Measurements from ENCODE around the gene ADAMTSL5.
A peak's percentile ranks its signal among the peaks of the same experiment; 100 is the strongest.

The ADAMTSL5 gene

DNA sequence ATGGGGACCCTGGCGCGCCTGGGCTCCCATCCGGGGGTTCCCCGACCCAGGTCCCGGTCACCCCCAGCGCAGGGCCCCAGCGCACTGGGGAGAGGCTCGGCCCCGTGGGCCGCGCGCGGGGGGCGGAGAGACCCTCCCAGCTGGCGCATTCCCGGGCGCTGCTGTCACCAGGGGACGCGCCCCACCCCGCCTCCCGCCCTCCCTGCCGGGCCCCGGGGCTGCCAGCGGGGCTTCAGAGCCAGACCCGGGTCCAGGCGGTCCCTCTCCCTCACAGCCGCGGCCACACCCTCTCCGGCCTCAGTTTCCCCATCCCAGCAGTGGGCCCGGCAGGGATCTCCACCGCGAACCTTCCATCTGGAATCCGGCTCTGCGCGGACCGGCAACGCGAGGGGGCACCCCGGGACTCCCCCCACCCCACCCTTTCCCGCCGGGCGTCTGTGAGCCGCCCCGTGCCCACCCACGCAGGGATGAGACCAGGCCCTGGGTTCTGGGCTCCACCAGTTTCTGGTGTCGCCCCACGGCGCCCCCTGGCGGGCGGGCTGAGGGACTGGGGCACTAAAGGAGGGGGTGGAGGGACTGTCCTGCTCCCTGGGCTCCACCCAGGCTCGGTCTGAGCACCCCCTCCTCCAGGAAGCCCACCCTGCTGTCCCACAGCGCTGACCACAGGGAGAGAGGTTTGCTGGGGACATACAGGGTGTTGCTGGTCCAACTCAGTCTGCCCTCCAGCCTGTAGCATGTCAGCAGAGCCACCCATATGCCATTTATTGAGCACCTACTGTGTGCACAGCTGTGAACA, 878 bp upstream of the ADAMTSL5 start:
- H3K18ac ChIP-seq (ENCODE audit: low read length): peak overlapping the region; percentile 16
- H3K79me2 ChIP-seq (ENCODE audit: control insufficient read depth, insufficient read depth, low read length): no peaks in the 10 kb centered on the region
- no peaks in the 10 kb centered on the region for H3K79me1 ChIP-seq (ENCODE audit: low read length)
- H3K36me3 ChIP-seq (ENCODE audit: control insufficient read depth, insufficient read depth, low read length): no peaks in the 10 kb centered on the region
- no CpG with 5 or more reads among the region's 52 CpGs for WGBS (ENCODE audit: extremely low coverage, insufficient coverage, low lambda C conversion rate)
- no peak overlapping the region for H3K27ac ChIP-seq (ENCODE audit: low read depth, low read length)
- no peak overlapping the region for H4K8ac ChIP-seq (ENCODE audit: low read depth, low read length)
- H3K56ac ChIP-seq (ENCODE audit: low read length): no peak overlapping the region
- H3K4ac ChIP-seq (ENCODE audit: low read depth, low read length): no peak overlapping the region
- DNase-seq: peak; percentile 53
- no peak overlapping the region for H3K4me3 ChIP-seq (ENCODE audit: low read length)
- H3K27me3 ChIP-seq (ENCODE audit: insufficient read depth, low read length, poor library complexity): no peaks in the 10 kb centered on the region
- no peak overlapping the region for H4K5ac ChIP-seq (ENCODE audit: low read length)
- no peak overlapping the region for H3K9ac ChIP-seq (ENCODE audit: low read length)
- no peak overlapping the region for H2BK15ac ChIP-seq (replicated peaks; ENCODE audit: low read depth)
- H2BK5ac ChIP-seq (ENCODE audit: low read length): no peak overlapping the region
- H2BK120ac ChIP-seq (ENCODE audit: low read depth, low read length): no peak overlapping the region
- no peak overlapping the region for H2AK5ac ChIP-seq (ENCODE audit: low read length)
- H3K4me1 ChIP-seq (ENCODE audit: control insufficient read depth, low read depth, low read length): no peaks in the 10 kb centered on the region
- H3K23ac ChIP-seq (ENCODE audit: low read length): no peak overlapping the region
- H3K4me2 ChIP-seq (ENCODE audit: low read length): no peak overlapping the region

DNA sequence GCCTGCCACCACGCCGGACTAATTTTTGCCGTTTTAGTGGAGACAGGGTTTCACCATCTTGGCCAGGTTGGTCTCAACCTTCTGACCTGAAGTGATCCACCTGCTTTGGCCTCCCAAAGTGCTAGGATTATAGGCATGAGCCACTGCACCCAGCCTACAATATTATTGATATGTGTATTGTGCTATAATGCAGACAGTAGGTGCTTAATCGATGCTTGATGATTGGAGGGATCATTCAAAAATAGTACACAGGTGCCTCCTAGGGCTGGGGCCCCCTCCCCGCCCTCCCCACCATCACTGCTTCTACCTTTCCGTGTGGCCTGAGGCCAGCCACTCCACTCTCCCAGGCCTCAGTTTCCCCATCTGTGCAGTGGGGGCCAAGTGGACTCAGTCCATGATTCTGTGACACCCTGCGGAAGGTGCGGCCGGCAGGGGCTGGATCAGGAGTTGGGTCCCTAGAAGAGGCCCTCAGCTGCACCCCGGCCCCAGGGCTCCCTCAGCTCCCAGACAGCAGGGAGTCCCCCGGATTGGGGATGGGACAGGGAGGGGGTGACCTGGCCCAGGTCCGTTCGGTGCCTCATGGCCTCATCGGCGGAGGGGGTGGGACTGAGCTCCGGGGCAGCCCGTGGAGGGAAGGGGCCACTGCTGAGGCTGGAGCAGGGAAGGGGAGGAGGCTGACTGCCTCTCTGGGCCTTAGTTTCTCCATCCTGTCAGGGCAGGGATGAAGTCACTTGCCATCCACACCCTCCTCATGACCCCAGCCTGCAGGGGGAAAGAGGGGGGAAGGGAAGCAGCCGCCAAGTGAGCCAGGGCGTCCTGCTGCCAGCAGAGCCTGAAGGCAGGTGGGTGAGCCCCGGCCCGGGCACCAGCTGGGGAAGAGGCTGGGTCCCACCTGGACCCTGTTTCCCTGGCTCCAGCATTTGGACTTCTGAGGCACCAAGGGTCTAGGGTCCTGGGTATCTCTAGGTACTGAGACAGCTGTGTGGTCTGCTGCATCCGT, 1.2 kb downstream of the ADAMTSL5 start:
- Histone ChIP-seq H3K27ac (ENCODE audit: low read depth, low read length) (no peak overlapping the region), H3K56ac (ENCODE audit: low read length) (no peak overlapping the region), H3K4me2 (ENCODE audit: low read length) (no peak overlapping the region), H3K4me1 (ENCODE audit: control insufficient read depth, low read depth, low read length) (no peaks in the 10 kb centered on the region), H3K18ac (ENCODE audit: low read length) (no peak overlapping the region), H3K4me3 (ENCODE audit: low read length) (no peak overlapping the region), H3K79me1 (ENCODE audit: low read length) (no peaks in the 10 kb centered on the region), H3K27me3 (ENCODE audit: insufficient read depth, low read length, poor library complexity) (no peaks in the 10 kb centered on the region), H2BK15ac (replicated peaks; ENCODE audit: low read depth) (no peak overlapping the region), H4K5ac (ENCODE audit: low read length) (no peak overlapping the region), H3K9ac (ENCODE audit: low read length) (no peak overlapping the region), H3K36me3 (ENCODE audit: control insufficient read depth, insufficient read depth, low read length) (no peaks in the 10 kb centered on the region), H2BK120ac (ENCODE audit: low read depth, low read length) (no peak overlapping the region), H2BK5ac (ENCODE audit: low read length) (no peak overlapping the region), H3K4ac (ENCODE audit: low read depth, low read length) (no peak overlapping the region), H3K23ac (ENCODE audit: low read length) (no peak overlapping the region), H4K8ac (ENCODE audit: low read depth, low read length) (no peak overlapping the region), H3K79me2 (ENCODE audit: control insufficient read depth, insufficient read depth, low read length) (no peaks in the 10 kb centered on the region), H2AK5ac (ENCODE audit: low read length) (no peak overlapping the region)
- DNase-seq: no peak
- no CpG with 5 or more reads among the region's 22 CpGs for WGBS (ENCODE audit: extremely low coverage, insufficient coverage, low lambda C conversion rate)

DNA sequence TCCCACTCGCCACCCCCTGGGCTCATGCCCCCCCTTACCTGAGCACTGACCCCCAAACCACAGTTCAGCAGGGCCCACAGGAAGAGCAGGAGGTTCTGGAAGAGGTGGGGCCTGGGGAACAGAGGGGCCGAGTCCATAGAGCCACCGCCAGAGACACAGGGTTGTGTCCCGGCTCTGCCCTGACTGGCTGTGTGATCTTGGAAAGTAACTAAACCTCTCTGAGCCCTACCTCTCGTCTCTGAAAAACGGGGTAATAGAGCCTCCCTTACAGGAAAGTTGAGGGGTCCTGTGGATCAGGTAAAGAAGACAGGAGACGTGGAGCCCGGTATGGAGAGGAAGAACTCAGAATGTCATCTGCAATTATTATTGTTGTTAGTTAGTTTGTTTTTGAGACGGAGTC, 2.0 kb downstream of the ADAMTSL5 start:
- Histone ChIP-seq H3K79me1 (ENCODE audit: low read length) (no peaks in the 10 kb centered on the region), H2BK15ac (replicated peaks; ENCODE audit: low read depth) (no peak overlapping the region), H2BK5ac (ENCODE audit: low read length) (no peak overlapping the region), H2BK120ac (ENCODE audit: low read depth, low read length) (no peak overlapping the region), H3K4me3 (ENCODE audit: low read length) (no peak overlapping the region), H3K4ac (ENCODE audit: low read depth, low read length) (no peak overlapping the region), H3K23ac (ENCODE audit: low read length) (no peak overlapping the region), H3K36me3 (ENCODE audit: control insufficient read depth, insufficient read depth, low read length) (no peaks in the 10 kb centered on the region), H3K79me2 (ENCODE audit: control insufficient read depth, insufficient read depth, low read length) (no peaks in the 10 kb centered on the region), H3K4me1 (ENCODE audit: control insufficient read depth, low read depth, low read length) (no peaks in the 10 kb centered on the region), H3K4me2 (ENCODE audit: low read length) (no peak overlapping the region), H3K56ac (ENCODE audit: low read length) (no peak overlapping the region), H3K27ac (ENCODE audit: low read depth, low read length) (no peak overlapping the region), H3K27me3 (ENCODE audit: insufficient read depth, low read length, poor library complexity) (no peaks in the 10 kb centered on the region), H2AK5ac (ENCODE audit: low read length) (no peak overlapping the region), H4K5ac (ENCODE audit: low read length) (no peak overlapping the region), H3K9ac (ENCODE audit: low read length) (no peak overlapping the region), H4K8ac (ENCODE audit: low read depth, low read length) (no peak overlapping the region), H3K18ac (ENCODE audit: low read length) (no peak overlapping the region)
- WGBS (ENCODE audit: extremely low coverage, insufficient coverage, low lambda C conversion rate): no CpG with 5 or more reads among the region's 9 CpGs
- no peak for DNase-seq

DNA sequence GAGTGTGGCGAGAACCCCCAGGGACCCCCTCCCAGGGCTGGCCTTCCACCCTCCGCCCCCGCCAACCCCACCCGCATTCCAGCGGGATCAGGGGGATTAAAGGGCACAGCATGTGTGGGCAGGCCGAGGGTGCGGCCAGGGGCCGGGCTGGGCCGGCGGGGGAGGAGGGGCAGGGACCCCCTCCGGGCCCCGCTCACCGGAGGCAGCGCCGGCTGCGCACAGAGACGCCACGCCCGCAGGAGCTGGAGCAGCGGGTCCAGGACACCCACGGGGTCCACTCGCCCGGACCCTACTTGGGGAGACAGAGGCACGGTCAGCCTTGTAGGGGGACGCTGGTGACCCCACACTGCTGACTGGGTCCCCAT, 2.4 kb downstream of the ADAMTSL5 start:
- Histone ChIP-seq H4K8ac (ENCODE audit: low read depth, low read length) (no peak overlapping the region), H3K79me1 (ENCODE audit: low read length) (no peaks in the 10 kb centered on the region), H3K4ac (ENCODE audit: low read depth, low read length) (no peak overlapping the region), H2BK5ac (ENCODE audit: low read length) (no peak overlapping the region), H3K18ac (ENCODE audit: low read length) (no peak overlapping the region), H3K9ac (ENCODE audit: low read length) (no peak overlapping the region), H3K56ac (ENCODE audit: low read length) (no peak overlapping the region), H3K23ac (ENCODE audit: low read length) (no peak overlapping the region), H4K5ac (ENCODE audit: low read length) (no peak overlapping the region), H3K27me3 (ENCODE audit: insufficient read depth, low read length, poor library complexity) (no peaks in the 10 kb centered on the region), H3K4me3 (ENCODE audit: low read length) (no peak overlapping the region), H3K4me1 (ENCODE audit: control insufficient read depth, low read depth, low read length) (no peaks in the 10 kb centered on the region), H3K79me2 (ENCODE audit: control insufficient read depth, insufficient read depth, low read length) (no peaks in the 10 kb centered on the region), H2BK120ac (ENCODE audit: low read depth, low read length) (no peak overlapping the region), H3K36me3 (ENCODE audit: control insufficient read depth, insufficient read depth, low read length) (no peaks in the 10 kb centered on the region), H3K27ac (ENCODE audit: low read depth, low read length) (no peak overlapping the region), H3K4me2 (ENCODE audit: low read length) (no peak overlapping the region), H2AK5ac (ENCODE audit: low read length) (no peak overlapping the region), H2BK15ac (replicated peaks; ENCODE audit: low read depth) (no peak overlapping the region)
- WGBS (ENCODE audit: extremely low coverage, insufficient coverage, low lambda C conversion rate): no CpG with 5 or more reads among the region's 25 CpGs
- DNase-seq: no peak

DNA sequence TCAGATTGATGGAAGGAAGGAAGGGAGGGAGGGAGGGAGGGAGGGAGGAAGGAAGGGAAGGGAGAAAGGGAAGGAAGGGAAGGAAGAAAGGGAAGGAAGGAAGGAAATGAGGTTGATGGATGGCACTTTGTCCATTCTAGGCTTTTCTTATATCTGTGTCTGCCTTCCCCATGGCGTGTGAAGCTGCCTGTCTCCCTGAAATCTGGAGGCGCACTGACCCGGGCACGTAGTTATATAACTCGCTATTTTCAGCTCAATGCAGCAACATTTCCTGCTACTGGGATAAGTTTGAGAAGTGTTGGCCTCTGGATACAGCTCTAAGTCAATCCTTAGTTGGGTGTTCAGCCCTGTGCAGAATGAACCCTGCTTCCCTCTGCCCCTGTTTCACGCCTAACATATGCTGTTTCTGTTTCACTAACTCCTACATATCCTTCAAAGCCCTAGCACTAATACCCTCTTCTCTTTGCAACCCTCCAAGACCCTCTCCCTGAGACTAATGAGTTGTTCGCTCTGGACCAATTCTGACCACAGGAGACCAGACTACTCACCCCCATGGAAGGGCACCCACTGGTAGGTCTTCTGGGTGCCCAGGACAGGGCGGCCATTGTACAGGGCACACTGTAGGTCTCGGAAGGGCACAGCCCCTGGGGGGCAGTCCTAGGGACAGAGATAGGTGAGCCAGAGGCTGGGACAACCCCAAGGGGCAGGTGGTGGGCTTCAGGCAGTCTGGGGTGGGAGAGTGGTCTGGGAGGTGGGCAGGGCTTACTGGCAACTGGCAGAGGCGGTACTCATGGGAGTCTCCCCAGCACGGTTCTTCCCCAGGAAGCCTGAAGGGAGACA, 3.0 kb downstream of the ADAMTSL5 start:
- H3K27ac ChIP-seq (ENCODE audit: low read depth, low read length): no peak overlapping the region
- H3K4me1 ChIP-seq (ENCODE audit: control insufficient read depth, low read depth, low read length): no peaks in the 10 kb centered on the region
- H2BK5ac ChIP-seq (ENCODE audit: low read length): no peak overlapping the region
- WGBS (ENCODE audit: extremely low coverage, insufficient coverage, low lambda C conversion rate): no CpG with 5 or more reads among the region's 11 CpGs
- no peak overlapping the region for H3K4ac ChIP-seq (ENCODE audit: low read depth, low read length)
- H3K18ac ChIP-seq (ENCODE audit: low read length): no peak overlapping the region
- no peak for DNase-seq
- H3K9ac ChIP-seq (ENCODE audit: low read length): no peak overlapping the region
- no peaks in the 10 kb centered on the region for H3K36me3 ChIP-seq (ENCODE audit: control insufficient read depth, insufficient read depth, low read length)
- H3K23ac ChIP-seq (ENCODE audit: low read length): no peak overlapping the region
- no peak overlapping the region for H3K4me2 ChIP-seq (ENCODE audit: low read length)
- no peak overlapping the region for H4K8ac ChIP-seq (ENCODE audit: low read depth, low read length)
- H2BK120ac ChIP-seq (ENCODE audit: low read depth, low read length): no peak overlapping the region
- no peak overlapping the region for H4K5ac ChIP-seq (ENCODE audit: low read length)
- H3K79me1 ChIP-seq (ENCODE audit: low read length): no peaks in the 10 kb centered on the region
- H3K4me3 ChIP-seq (ENCODE audit: low read length): no peak overlapping the region
- no peaks in the 10 kb centered on the region for H3K79me2 ChIP-seq (ENCODE audit: control insufficient read depth, insufficient read depth, low read length)
- H2AK5ac ChIP-seq (ENCODE audit: low read length): no peak overlapping the region
- H3K56ac ChIP-seq (ENCODE audit: low read length): no peak overlapping the region
- no peaks in the 10 kb centered on the region for H3K27me3 ChIP-seq (ENCODE audit: insufficient read depth, low read length, poor library complexity)
- no peak overlapping the region for H2BK15ac ChIP-seq (replicated peaks; ENCODE audit: low read depth)

Measured in mesendoderm (in vitro differentiated cells).